ENCODE data around the gene GNAI2. TPM values are rescaled to one million over a fixed set of nuclear protein-coding genes. Genes with fewer than 3 reads are reported as not detected.

Gene GNAI2
- total and polyA plus RNA-seq, 8 donors = 61.1 to 211 (median 79.2) TPM

GRCh38 chr3:50266836-50267235 is 30.8 kb downstream of the GNAI2 start:
- WGBS, 5 donors = 12 to 48% (median 25%) methylated on average over 3 to 7 of the region's 7 CpGs
- H3K4me3 ChIP-seq = peak overlapping the region; percentile 34 to 52 (median 45)
- DNase-seq = peak in 1 of 2 donors; percentile 56
- peaks cover 0 to 6% (median 0%) of the 10 kb centered on the region in 3 donors for H3K27me3 ChIP-seq
- H3K4me1 ChIP-seq = peaks cover 62 to 93% (median 77%) of the 10 kb centered on the region in 4 donors
- no peaks in the 10 kb centered on the region for H3K9me3 ChIP-seq
- intact Hi-C loops (cut with DNase I; ENCODE audit: low total_unique reads) = no loop called here
- H3K36me3 ChIP-seq = peaks cover 0 to 3% (median 0%) of the 10 kb centered on the region in 4 donors
- H3K27ac ChIP-seq = peak overlapping the region; percentile 88 to 98 (median 95)
- TF ChIP-seq POLR2AphosphoS5 (IDR thresholded peaks at IDR 0.05) (no peak), POLR2A (IDR thresholded peaks at IDR 0.05) (no peak), CTCF (IDR thresholded peaks at IDR 0.05) (no peak), EP300 (IDR thresholded peaks at IDR 0.05) (no peak)

- TF ChIP-seq POLR2A (IDR thresholded peaks at IDR 0.05) (peak in 2 of 4 donors; percentile 44 to 61), POLR2AphosphoS5 (IDR thresholded peaks at IDR 0.05) (peak; percentile 55 to 92 (median 89)), EP300 (IDR thresholded peaks at IDR 0.05) (no peak), CTCF (IDR thresholded peaks at IDR 0.05) (no peak)
- WGBS, 5 donors = 6 to 14% (median 9%) methylated on average over 6 to 22 of the region's 22 CpGs
- H3K4me3 ChIP-seq = peak overlapping the region; percentile 34 to 52 (median 45)
- peaks cover 0 to 6% (median 0%) of the 10 kb centered on the region in 3 donors for H3K27me3 ChIP-seq
- no peaks in the 10 kb centered on the region for H3K9me3 ChIP-seq
- intact Hi-C loops (cut with DNase I; ENCODE audit: low total_unique reads) = no loop called here
- peak overlapping the region; percentile 88 to 98 (median 95) for H3K27ac ChIP-seq
- peaks cover 0 to 3% (median 0%) of the 10 kb centered on the region in 4 donors for H3K36me3 ChIP-seq
- DNase-seq = peak; percentile 87 to 90
- H3K4me1 ChIP-seq = peaks cover 62 to 98% (median 79%) of the 10 kb centered on the region in 4 donors
Observed at GRCh38 chr3:50267280-50267913, 31.4 kb downstream of the GNAI2 start.

DNA sequence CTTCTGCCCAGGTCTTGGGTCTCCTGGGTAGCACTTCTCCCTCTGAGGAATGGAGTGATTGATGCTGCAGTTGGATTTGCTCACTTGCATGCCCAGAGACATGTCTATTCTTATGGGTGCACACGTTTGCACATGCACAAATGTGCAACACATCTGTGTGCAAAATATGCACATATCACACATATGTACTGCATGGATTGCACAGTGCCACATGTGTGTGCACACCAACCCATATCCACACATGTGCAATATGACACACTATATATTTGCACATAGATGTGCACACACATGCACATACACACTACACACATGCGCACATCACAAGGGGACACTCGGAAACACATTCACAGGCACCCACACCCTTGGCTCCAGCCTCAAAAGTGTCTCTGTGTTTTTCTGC is 32.3 kb downstream of the GNAI2 start:
- TF ChIP-seq CTCF (IDR thresholded peaks at IDR 0.05) = no peak
- 18 to 30% (median 29%) methylated on average over 3 of the region's 3 CpGs for WGBS, 5 donors
- H3K4me1 ChIP-seq = peaks cover 69 to 100% (median 85%) of the 10 kb centered on the region in 4 donors
- peaks cover 0 to 7% (median 0%) of the 10 kb centered on the region in 3 donors for H3K27me3 ChIP-seq
- no peaks in the 10 kb centered on the region for H3K9me3 ChIP-seq
- intact Hi-C loops (cut with DNase I; ENCODE audit: low total_unique reads) = no loop called here
- DNase-seq = no peak
- peak overlapping the region; percentile 34 to 52 (median 45) for H3K4me3 ChIP-seq
- peaks cover 0 to 3% (median 0%) of the 10 kb centered on the region in 4 donors for H3K36me3 ChIP-seq
- H3K27ac ChIP-seq = peak overlapping the region; percentile 88 to 98 (median 95)

DNA sequence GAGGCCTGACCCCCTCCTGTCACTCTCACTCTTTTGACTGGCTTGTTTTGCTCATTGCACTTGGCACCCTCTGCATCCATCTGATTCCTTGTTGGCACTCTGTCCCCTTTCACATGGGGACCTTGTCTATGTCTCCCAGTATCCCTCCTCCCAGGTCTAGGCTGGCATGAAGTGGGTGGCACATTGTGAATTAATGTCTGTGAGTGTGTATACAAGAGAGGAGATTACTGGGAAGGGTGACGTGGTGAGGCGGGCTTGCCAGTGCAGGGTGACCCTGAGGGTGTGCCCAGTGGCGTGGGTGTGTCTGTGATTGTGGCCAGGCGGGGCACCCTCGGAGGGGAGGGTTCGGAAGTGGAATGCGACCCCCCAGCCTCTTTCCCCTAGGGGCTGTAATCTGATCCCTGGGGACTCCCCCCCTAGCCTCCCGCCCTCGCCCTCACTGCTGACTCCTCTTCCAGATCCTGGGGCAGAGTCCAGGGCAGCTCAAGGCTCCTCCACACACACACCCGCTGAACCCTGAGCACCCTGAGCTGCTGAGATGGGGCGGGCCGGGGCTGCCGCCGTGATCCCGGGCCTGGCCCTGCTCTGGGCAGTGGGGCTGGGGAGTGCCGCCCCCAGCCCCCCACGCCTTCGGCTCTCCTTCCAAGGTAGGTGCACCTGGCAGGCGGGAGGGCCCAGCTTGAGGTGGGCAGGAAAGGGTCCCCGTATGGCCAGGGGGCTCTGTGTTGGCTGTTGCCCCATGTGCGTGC is 32.9 kb downstream of the GNAI2 start, which contains the start of gene SEMA3B:
Gene SEMA3B (plus strand): TSS at position 445 of the 749 bp plus-strand sequence. CDS start 94 bp downstream, at position 539.
- no peak for TF ChIP-seq CTCF (IDR thresholded peaks at IDR 0.05)
- TF ChIP-seq POLR2AphosphoS5 (IDR thresholded peaks at IDR 0.05) = peak; percentile 22 to 89 (median 81)
- no peak for TF ChIP-seq EP300 (IDR thresholded peaks at IDR 0.05)
- peak in 1 of 4 donors; percentile 22 for TF ChIP-seq POLR2A (IDR thresholded peaks at IDR 0.05)
- H3K4me1 ChIP-seq = peaks cover 75 to 100% (median 88%) of the 10 kb centered on the region in 4 donors
- DNase-seq = peak; percentile 93 to 96
- intact Hi-C loops (cut with DNase I; ENCODE audit: low total_unique reads) = no loop called here
- no peaks in the 10 kb centered on the region for H3K9me3 ChIP-seq
- peak within 1 kb of the TSS; percentile 40 to 52 (median 45) for H3K4me3 ChIP-seq
- peaks cover 0 to 13% (median 6%) of the 10 kb centered on the region in 3 donors for H3K27me3 ChIP-seq
- peak within 1 kb of the TSS; percentile 88 to 98 (median 95) for H3K27ac ChIP-seq
- WGBS, 5 donors = 13 to 31% (median 26%) methylated on average over 15 to 21 of the region's 21 CpGs
- peaks cover 0 to 8% (median 0%) of the 10 kb centered on the region in 4 donors for H3K36me3 ChIP-seq

Measured in stomach (tissue), 9 donors.